ENCODE data around the gene LAMP5.

The LAMP5 gene, protein sequence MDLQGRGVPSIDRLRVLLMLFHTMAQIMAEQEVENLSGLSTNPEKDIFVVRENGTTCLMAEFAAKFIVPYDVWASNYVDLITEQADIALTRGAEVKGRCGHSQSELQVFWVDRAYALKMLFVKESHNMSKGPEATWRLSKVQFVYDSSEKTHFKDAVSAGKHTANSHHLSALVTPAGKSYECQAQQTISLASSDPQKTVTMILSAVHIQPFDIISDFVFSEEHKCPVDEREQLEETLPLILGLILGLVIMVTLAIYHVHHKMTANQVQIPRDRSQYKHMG

DNA sequence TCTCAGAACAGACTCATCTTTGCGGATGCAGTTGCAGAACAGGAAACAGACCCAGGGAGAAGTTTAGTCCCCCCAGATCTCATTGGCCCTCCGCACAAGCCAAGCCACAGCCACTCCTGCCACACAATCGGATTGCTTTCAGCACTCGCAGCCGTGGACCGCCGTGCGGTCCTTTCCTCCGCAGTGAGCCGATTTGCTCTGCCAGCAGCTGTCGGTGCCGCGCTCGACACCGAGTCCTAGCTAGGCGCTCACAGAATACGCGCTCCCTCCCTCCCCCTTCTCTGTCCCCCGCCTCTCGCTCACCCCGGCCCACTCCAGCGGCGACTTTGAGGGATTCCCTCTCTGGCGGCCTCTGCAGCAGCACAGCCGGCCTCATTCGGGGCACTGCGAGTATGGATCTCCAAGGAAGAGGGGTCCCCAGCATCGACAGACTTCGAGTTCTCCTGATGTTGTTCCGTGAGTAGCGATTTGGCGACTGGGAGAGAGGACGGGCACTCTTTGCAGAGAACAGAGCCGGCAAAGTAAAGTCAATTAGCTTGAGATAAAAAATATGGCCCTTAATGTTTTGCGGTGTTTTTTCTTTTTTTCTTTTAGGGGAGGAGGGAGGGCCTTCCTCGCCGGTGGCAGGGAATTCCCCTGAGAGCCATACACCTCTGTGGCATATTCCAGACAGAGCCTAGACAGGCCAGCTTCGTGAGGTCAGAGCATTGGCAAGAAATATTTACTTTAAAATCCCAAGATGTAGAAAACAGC lies at the start of gene LAMP5:
LAMP5 (plus strand) TSS at position 130 of the 753 bp plus-strand sequence; CDS start at position 393, 263 bp downstream.
- DNase-seq: no peak

DNA sequence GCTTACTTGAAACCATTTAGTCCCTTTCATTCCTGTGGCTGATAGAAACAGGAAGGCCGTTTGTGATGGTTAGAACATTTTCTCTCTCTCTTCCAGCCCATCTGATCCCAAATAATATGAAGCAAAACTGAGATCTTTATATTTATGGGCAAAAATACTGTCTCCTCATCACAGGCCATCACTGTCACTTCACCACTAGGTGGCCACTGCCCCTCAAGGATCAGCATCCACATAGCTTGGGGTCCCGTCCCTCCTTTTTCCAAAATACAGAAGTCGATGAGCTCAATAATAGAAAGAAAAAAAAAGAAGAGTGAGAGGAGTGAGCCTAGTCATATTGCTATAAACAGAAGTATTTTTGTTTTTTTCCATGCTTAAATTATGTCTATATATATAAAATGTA lies 46.4 kb upstream of the LAMP5 start:
- no peak for DNase-seq

DNA sequence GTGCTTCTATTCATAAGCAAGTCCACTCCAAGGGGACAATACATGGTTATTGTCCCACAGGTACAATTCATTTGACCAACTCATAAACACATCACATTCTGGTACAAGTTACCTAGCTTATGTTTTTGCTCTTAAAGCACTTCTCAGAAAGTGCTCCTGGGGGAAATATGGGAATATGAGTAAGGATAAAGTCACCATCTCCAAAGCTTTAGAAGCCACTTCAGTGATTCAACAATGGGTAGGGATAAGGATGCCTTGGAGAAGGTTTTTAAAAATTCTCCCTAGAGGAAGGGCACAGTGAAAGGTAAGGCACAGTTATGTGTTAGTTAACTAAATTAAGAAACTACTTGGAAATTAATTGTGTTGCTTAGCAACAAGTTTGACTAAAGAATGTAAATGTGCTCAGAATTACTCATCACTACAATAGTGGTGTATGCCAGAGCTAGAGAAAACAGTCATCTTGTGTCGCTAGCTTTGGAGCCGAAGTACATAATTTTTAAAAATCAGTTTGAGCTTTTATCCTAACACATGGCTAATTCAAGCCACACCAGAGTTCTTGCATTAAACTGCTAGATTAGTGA lies 39.5 kb upstream of the LAMP5 start:
- no peak for DNase-seq

DNA sequence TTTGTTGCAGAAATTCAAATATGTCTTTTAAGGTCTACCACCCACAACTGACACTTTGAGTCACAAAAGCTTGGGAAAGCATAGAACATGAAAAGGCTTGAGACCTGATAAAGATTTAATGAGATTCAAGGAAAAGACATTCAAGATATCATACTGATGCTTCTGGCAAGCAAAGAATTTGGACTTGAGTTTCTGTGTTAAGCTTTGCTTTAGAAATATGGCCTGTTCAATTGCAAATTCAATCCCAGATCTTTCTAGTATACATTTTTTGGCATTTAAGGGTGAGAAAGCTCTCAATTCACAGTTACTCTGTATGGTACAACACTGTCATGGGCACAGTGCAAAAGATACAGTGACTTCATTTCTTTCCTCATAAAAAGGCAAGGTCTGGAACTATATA lies 38.9 kb upstream of the LAMP5 start:
- no peak for DNase-seq

DNA sequence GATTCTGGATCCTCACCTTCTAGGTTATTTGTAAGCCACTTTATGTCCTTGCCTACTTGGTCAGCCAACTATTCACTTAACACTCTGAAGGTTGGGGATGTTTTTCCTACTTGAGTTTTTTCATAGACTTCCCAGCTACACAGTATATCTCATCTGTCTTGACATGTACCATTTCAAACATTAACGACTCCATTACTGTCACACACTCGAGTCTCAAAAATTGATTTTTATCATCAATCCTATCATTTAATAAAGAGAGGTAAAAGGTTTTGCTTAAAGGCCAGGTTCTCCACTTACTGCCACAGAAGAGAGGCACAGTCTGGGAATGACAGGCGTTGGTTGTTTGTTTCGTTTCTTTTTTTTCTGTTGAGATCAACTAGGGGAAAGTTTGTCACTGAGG lies 38.2 kb upstream of the LAMP5 start:
- DNase-seq: no peak

DNA sequence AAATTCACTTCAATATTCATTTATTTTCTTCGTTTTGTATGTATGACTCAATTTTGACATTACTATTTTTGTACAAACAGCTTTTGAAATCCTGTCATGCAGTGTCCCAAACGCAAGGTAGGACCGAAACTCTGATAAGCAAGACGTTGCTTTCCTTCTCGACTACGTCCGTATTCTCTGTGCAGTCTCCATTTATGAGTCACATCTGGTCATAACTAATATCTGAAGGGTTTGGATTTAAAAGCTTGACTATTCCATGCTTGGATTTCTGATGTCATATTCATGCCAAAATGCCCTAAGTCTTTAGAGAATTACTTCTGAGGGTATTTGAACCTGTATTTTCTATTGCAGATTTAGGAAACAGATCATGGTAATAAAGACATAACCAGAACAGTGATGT lies 37.8 kb upstream of the LAMP5 start:
- DNase-seq: no peak

DNA sequence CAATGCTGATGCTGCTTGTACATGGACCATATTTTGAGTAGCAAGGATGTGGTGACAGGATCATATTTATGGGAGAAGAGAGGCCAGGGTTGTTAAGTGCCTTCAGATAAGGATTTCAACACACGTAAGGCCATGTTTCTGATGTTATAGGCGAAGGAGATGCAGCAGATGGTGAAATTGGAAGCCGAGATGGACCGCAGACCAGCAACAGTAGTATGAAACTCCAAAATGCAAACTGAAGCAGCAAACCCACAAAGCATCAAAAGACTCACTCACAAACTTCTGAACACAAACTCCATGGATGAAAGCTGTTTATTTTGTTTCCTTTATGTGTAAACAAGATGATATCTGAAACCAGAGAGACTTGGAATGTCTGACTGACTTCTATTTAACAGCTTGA lies 35.6 kb upstream of the LAMP5 start:
- no peak for DNase-seq

DNA sequence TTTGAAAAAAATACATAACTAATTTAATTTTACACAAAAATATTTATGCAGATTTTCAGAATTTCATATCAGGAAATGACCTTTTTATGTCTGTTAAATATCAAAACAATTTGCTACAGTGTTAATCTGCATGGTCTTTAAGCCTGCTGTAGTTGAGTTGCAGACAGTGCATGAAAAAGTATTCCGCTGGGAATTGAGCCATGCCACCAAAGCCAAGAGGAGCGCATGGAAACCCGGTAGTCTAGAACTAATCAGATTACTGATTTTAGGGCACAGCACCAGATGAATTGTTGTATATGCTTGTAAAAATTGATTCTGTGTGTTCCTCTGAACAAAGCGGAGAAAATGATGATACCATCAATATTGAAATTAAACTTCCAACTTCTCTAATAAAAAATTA lies 34.3 kb upstream of the LAMP5 start:
- no peak for DNase-seq

DNA sequence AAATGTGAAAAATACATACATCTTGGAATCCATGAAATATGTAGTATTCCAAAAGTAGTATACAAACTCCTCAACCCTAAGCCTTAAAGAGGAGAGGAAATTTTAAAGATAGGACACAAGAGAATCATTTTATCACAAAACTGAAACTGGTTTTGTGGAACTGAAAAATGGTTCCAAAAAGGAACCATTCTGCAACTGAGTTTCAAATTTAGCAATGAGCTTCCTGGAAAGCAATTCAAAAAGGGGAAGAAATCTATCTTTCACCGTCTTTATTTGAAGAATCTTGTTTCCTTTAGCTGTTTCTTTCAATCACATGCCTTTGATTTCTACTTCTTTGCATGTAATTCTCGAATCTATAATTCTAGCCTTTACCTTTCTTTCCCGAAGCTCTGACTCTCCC lies 32.2 kb upstream of the LAMP5 start:
- no peak for DNase-seq

DNA sequence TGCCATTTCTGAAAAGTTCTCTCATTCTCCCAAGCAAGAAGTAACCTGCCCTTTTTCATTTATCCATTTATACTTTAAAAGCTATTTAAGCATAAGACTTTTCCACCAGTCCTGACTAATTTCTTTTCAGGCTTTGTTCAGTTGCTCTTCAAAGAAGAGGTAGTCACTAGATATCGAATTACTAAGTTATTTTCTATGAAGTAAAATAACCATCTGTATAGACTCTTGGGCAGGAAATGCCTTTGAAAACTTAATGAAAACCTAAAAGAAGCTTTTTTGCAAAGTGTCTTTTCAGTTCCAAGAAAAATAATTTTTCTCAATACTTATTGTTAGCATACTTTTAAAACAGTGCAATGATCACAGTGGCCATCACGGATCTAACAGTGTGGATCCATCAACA lies 31.3 kb upstream of the LAMP5 start:
- no peak for DNase-seq

DNA sequence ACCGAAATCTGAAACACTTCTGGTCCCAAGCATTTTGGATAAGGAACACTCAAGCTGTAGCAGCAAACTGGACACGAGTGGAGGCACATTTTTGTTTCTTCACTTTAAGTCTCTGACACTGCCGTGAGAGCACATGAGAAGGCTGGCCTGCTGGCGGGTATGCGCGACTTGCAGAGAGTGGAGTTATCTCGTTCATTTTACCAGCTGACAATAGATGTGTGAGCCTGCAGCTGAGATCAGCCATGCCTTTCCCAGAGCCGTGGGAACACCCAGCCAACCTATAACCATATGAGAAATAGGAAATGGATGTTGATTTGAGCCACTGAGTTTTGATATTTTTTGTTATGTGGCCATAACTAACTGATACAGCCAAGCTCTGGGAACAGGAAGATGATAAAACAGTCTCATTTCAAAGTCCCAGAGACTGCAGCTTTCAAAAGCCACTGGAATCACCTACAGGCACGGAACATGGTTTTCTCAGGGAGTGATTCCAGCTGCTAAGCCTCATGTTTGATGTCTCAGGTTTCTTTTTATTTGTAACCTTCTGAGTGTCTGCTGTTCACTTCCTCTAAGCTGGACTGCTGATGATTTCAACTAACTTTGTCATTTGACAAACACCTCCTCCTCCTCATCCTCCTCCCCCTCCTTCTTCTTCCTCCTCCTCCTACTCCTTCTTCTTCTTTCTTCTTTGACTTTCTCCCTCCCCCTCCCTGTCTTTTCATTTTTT lies 28.6 kb upstream of the LAMP5 start:
- DNase-seq: no peak

DNA sequence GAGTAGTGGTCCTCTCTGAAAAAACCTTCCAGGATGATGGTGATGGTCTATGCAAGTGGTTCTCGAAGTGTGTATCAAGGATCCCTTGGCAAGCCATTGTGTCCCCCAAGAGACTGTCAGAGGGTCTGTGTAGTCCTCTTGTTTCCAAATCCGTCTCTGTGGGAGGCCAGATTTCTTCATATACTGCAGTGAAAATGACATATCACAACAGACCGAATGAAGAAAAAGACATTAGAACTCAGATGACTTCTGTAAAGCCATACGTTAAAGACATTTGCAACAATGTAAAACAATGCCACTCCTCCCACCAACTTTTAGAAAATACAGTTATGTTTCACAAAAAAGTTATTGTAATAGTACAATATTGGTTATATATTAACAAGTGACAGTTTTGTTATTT lies 27.2 kb upstream of the LAMP5 start:
- no peak for DNase-seq

DNA sequence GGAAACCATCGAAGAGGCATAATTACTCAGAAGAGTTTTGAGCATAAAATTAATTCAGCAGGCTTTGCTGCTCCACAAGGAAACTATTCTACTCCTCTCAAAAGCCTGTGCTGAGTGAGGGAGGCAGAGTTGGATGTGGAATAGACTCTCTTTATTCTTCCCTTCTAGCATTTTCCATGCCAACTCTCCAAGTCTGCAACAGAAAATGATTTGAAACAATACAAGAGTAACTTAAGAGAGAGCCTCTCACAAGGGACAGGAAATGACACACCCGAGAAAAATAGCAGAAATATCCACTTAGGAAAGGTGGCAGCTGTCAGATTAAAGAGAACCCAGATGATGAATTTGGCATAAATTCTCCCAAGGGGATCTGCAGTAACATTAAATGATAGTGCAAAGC lies 26.3 kb upstream of the LAMP5 start:
- no peak for DNase-seq

DNA sequence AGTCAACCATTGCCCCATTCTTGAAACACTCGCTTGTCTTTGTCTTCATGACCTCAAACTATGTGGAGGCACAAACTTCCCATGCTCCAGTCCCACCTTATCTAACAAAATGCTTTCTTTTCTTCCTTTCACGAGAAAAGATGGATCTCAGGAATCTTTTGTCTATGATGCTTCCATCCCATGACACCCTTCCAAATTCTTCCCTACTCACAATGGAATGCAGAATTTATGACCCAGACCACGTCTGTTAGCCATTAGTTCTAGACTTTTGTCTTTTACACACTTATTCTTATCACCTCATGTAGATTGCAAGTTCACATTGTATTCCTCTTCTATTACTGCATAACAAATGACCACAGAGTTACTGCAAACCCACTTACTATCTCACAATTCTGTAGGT lies 24.2 kb upstream of the LAMP5 start:
- DNase-seq: no peak

DNA sequence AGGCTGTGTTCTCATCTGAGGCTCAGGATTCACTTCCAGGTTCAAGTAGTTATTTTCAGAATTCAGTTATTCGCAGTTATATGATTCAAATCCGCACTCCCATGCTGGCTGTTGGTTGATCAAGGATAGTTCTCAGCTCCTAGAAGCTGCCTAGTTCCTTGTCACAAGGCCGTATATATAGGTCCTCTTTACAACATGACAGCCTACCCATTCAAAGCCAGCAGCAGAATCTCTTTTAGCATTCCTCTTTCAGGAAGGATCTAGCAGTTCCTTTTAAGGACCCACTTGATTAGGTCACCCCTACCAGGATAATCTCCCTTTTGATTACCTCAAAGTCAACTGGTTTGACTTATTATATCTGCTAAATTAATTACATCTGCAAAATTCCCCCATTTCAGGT lies 23.8 kb upstream of the LAMP5 start:
- DNase-seq: no peak

DNA sequence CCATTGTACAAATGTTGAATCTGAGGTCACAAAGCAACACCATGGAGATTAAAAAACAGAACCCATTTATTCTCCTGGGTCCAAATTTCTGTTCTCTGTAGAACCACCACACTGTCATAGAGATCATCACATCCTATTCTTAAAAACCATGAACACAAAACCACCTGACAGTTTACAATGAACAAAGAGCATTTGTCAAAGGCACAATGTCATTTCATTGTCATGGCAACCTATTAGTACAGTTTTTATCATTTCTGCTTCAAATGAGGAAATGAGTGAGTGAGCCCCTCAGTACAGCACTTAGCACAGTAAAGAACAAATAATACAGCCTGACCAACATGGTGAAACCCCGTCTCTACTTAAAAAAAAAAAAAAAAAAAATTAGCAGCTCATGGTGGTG lies 23.1 kb upstream of the LAMP5 start:
- DNase-seq: no peak

DNA sequence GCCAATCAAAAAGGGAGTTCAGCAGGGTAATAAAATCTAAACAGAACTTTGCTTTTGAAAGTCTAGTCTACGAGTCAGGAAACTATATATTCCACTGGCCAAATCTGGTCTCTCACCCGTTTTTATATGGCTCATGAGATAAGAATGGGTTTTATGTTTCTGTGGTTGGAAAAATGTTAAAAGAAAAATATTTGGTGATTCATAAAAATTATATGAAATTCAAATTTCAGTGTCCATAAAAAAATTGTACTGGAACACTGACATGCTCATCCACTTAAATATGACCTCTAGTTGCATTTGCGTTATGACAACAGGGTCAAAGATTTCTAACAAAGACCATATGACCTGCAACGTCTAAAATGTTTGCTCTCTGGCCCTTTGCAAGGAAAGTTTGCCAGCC lies 22.3 kb upstream of the LAMP5 start:
- no peak for DNase-seq

DNA sequence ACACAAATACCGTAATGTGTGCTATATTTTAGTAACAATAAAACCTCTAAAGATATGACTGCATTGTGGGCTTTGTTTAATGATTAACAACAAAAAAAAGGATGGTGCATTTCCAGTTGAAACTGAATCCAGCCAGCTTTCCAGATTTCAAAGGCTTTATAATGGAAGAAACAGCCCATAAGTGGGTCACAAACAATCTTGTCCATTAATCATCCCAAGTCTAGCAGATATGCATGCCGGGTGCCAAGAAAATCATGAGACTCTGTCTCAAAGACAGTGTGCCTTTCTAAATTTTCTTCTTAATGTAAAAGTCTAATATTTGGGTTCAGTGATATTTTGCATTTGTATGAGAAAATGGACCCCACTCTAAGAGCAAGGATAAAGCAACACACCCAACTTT lies 20.6 kb upstream of the LAMP5 start:
- DNase-seq: no peak

DNA sequence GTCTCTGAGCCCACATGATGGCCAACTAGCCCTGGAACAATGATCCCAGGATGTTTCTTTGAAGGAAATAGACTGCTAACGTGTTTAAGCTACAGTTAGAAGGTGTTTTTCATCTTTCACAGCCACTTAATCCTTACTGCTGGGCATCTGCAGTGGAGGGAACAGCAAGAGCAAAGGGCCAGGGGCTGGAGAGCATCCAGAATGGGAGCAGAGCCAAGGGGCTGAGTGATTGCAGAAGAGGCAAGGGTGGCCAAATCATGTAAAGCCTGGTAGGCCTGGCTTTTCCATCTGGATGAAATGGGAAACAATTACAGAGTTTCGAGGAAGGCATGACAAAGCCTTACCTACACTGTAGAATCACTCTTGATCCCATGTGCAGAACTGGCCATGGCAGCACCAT lies 18.7 kb upstream of the LAMP5 start:
- DNase-seq: no peak

DNA sequence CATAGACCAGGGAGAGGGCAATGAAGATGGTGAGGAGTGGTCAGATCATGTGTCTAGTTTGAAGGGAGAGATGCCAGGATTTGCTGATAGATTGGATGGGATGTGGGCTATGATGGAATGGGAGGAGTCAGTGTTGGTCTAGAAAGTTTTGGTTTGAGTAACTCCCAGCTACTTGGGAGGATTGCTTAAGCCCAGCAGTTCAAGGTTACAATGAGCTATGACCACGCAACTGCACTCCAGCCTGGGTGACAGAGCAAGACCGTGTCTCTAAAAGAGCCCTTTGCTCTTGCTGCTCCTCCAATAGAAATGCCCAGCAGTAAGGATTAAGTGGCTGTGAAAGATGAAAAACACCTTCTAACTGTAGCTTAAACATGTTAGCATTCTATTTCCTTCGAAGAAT lies 18.2 kb upstream of the LAMP5 start:
- no peak for DNase-seq

DNA sequence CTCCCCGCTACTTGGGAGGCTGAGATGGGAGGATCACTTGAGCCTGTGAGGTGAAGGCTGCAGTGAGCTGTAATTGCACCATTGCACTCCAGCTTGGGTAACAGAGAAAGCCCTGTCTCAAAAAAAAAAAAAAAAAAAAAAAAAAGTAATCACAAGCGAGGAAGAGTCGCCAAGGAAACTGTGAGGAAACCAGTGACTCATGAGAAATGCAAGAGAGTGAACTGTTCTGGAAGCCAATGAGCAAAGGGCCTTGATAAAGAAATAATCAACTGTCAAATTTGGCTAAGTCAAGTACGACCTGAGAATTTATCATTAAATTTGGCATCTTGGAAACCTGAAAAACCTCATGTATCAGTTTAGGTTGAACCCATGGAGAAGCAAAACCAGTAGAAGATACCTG lies 16.1 kb upstream of the LAMP5 start:
- no peak for DNase-seq

DNA sequence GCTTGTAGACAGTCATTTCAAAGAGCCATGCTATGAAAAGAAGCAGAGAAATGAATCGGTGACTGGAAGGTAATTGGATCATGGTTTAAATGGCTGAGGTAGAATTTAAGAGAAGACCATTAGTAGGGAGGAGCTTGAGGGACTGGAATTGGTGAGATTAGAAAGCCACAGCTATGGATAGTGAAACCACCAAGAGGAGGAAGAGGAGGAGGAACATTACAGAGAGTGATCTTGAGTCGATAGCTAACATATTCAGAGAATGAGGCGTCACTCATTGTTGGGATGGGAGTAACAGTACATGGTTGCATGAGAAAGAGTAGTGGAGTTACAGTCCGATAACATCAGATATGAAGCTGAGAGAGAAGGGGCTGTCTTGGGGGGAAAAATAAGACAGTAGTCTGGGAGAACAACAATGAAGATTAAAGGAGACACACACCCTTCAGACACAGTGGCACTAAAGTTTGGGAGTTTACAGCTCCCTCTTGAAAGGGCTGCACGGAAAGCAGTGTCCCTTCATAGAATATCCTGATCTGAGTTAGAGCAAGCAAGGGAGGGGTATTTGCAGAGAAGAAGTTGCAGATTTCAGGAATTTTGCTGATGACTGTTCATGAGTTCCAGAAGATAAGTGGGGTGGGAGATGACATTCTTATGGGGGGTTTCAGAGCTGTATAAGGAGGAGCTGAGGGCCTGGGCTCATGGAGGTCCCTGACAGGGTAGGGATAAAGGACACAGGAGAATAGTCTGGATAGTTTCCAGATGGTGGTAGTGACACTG lies 15.1 kb upstream of the LAMP5 start:
- no peak for DNase-seq

DNA sequence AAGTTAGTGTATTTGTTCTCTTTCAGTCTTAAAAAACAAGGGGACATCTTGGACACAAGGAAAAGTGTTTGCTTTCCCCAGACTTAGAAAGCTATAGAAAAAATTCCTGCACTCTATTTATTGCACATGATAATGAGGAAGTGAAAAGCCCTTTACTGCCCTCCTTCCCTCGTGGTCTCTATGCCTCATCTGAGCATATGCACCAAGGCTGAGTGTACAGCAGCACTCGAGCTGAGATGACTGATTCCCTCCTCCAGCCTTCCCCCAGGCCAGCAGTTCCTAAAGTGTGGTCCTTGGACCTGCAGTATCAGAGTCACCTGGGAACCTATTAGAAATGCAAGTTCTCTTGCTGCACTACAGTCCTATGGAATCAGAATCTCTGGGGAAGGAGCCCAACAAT lies 14.3 kb upstream of the LAMP5 start:
- no peak for DNase-seq

All from activated CD4-positive, alpha-beta T cell treated with anti-CD3 and anti-CD28 coated beads, Interleukin-2, amount 50 U/mL, for 16 hours (primary cell).